Hematopoietic multipotent progenitor cell treated with erythropoietin and hydrocortisone succinate and interleukin-3 and kit ligand, for 4 days (in vitro differentiated cells): ENCODE data around the gene EPHA10.
A peak's percentile ranks its signal among the peaks of the same experiment; 100 is the strongest.

Experiments
- DNase-seq: peaks from one replicate; pipeline ENCODE4 v3.0.0-alpha.2; 2015

EPHA10 gene

GRCh38 chr1:37732111-37732780 is 32.7 kb downstream of the EPHA10 start:
- no peak for DNase-seq

- DNase-seq = no peak
These were observed 33.5 kb downstream of the EPHA10 start for GRCh38 chr1:37731312-37732019.

- DNase-seq = no peak
These were observed 34.5 kb downstream of the EPHA10 start for GRCh38 chr1:37730376-37730775.

GRCh38 chr1:37728416-37728815 is 36.5 kb downstream of the EPHA10 start:
- DNase-seq = no peak

GRCh38 chr1:37726751-37727585 is 38.0 kb downstream of the EPHA10 start:
- DNase-seq = no peak

GRCh38 chr1:37725851-37726613 is 38.9 kb downstream of the EPHA10 start:
- no peak for DNase-seq

- DNase-seq = no peak
These were observed 40.3 kb downstream of the EPHA10 start for GRCh38 chr1:37724575-37724974.

GRCh38 chr1:37723390-37724078 is 41.4 kb downstream of the EPHA10 start:
- DNase-seq = peak; percentile 10

- DNase-seq = no peak
These were observed 41.9 kb downstream of the EPHA10 start for GRCh38 chr1:37723072-37723389.

- DNase-seq = no peak
These were observed 42.5 kb downstream of the EPHA10 start for GRCh38 chr1:37722181-37723071.

GRCh38 chr1:37721565-37721964 is 43.4 kb downstream of the EPHA10 start:
- no peak for DNase-seq

- peak; percentile 53 for DNase-seq
These were observed 44.4 kb downstream of the EPHA10 start for GRCh38 chr1:37720231-37721130.

GRCh38 chr1:37719572-37720195 is 45.2 kb downstream of the EPHA10 start:
- no peak for DNase-seq

- no peak for DNase-seq
These were observed 45.9 kb downstream of the EPHA10 start for GRCh38 chr1:37718901-37719571.

- no peak for DNase-seq
These were observed 46.6 kb downstream of the EPHA10 start for GRCh38 chr1:37718181-37718900.

- DNase-seq = no peak
These were observed 47.3 kb downstream of the EPHA10 start for GRCh38 chr1:37717631-37718030.

- no peak for DNase-seq
These were observed 48.6 kb downstream of the EPHA10 start for GRCh38 chr1:37716321-37716720.

GRCh38 chr1:37714689-37715088 is 50.2 kb downstream of the EPHA10 start:
- no peak for DNase-seq

- DNase-seq = no peak
These were observed 50.7 kb downstream of the EPHA10 start for GRCh38 chr1:37714226-37714625.
